ENCODE data around the gene S100A12. TPM values are rescaled to one million over a fixed set of nuclear protein-coding genes. Genes with fewer than 3 reads are reported as not detected.
A peak's percentile ranks its signal among the peaks of the same experiment; 100 is the strongest.
"Not testable (repeated sequence)": the region's sequence is repeated elsewhere in the genome, so short reads cannot be mapped to it uniquely, and the experiment has no call there.

The S100A12 gene
- polyA plus RNA-seq, 6 donors from 2014 or later, result 1.0 to 7.8 (median 3.1) TPM

GRCh38 chr1:153348511-153349362 lies 26.7 kb downstream of the S100A12 start, which contains the start of gene PGLYRP4:
Gene PGLYRP4 (minus strand): TSS chr1:153348841. CDS start chr1:153347932, 909 bp downstream.
- H3K27ac Mint-ChIP-seq, result peak within 1 kb of the TSS in 1 of 6 donors; percentile 15
- peak within 1 kb of the TSS in 2 of 8 donors; percentile 5 to 43 for H3K4me3 Mint-ChIP-seq
- H3K27me3 Mint-ChIP-seq, result peaks cover 62 to 78% (median 77%) of the 10 kb centered on the region in 3 donors
- peaks cover 23 to 29% (median 23%) of the 10 kb centered on the region in 3 donors for H3K4me1 Mint-ChIP-seq
- DNase-seq, result no peak
- no peaks in the 10 kb centered on the region for H3K36me3 Mint-ChIP-seq
- H3K9me3 Mint-ChIP-seq, result no peaks in the 10 kb centered on the region
- no peak for ATAC-seq (ENCODE audit: low read depth in 2 of 2)

GRCh38 chr1:153347856-153348255 lies 27.6 kb downstream of the S100A12 start:
- no peaks in the 10 kb centered on the region for H3K36me3 Mint-ChIP-seq
- H3K9me3 Mint-ChIP-seq, result no peaks in the 10 kb centered on the region
- ATAC-seq (ENCODE audit: low read depth in 2 of 2) (no peak), DNase-seq (no peak)
- H3K27me3 Mint-ChIP-seq, result peaks cover 69 to 80% (median 78%) of the 10 kb centered on the region in 3 donors
- peaks cover 23 to 34% (median 23%) of the 10 kb centered on the region in 3 donors for H3K4me1 Mint-ChIP-seq
- H3K27ac Mint-ChIP-seq, result no peak overlapping the region
- H3K4me3 Mint-ChIP-seq, result no peak overlapping the region

GRCh38 chr1:153347049-153347448 lies 28.4 kb downstream of the S100A12 start:
- H3K27ac Mint-ChIP-seq; DNase-seq; ATAC-seq (ENCODE audit: low read depth in 2 of 2); H3K9me3 Mint-ChIP-seq; H3K4me3 Mint-ChIP-seq; H3K36me3 Mint-ChIP-seq: not testable (repeated sequence)
- peaks cover 23 to 34% (median 23%) of the 10 kb centered on the region in 3 donors for H3K4me1 Mint-ChIP-seq
- peaks cover 77 to 85% (median 82%) of the 10 kb centered on the region in 3 donors for H3K27me3 Mint-ChIP-seq

GRCh38 chr1:153346077-153346723 lies 29.2 kb downstream of the S100A12 start:
- H3K9me3 Mint-ChIP-seq, result no peaks in the 10 kb centered on the region
- H3K36me3 Mint-ChIP-seq, result no peaks in the 10 kb centered on the region
- peak overlapping the region in 2 of 6 donors; percentile 0 to 60 for H3K27ac Mint-ChIP-seq
- peak overlapping the region in 3 of 8 donors; percentile 8 to 45 (median 19) for H3K4me3 Mint-ChIP-seq
- peaks cover 23 to 34% (median 23%) of the 10 kb centered on the region in 3 donors for H3K4me1 Mint-ChIP-seq
- peaks cover 83 to 93% (median 85%) of the 10 kb centered on the region in 3 donors for H3K27me3 Mint-ChIP-seq
- ATAC-seq (ENCODE audit: low read depth in 2 of 2) (peak; percentile 35 to 58), DNase-seq (no peak)

GRCh38 chr1:153345187-153346076 lies 30.0 kb downstream of the S100A12 start:
- H3K9me3 Mint-ChIP-seq, result no peaks in the 10 kb centered on the region
- peaks cover 23 to 34% (median 23%) of the 10 kb centered on the region in 3 donors for H3K4me1 Mint-ChIP-seq
- peak in 1 of 2 donors; percentile 46 for ATAC-seq (ENCODE audit: low read depth in 2 of 2)
- peak overlapping the region in 2 of 8 donors; percentile 8 to 49 for H3K4me3 Mint-ChIP-seq
- no peak for DNase-seq
- peaks cover 82 to 94% (median 92%) of the 10 kb centered on the region in 3 donors for H3K27me3 Mint-ChIP-seq
- peak overlapping the region in 4 of 6 donors; percentile 0 to 60 (median 55) for H3K27ac Mint-ChIP-seq
- H3K36me3 Mint-ChIP-seq, result no peaks in the 10 kb centered on the region

- ATAC-seq (ENCODE audit: low read depth in 2 of 2), result no peak
- Mint-ChIP-seq H3K27me3 (peaks cover 82 to 86% (median 85%) of the 10 kb centered on the region in 3 donors), H3K4me3 (no peak overlapping the region), H3K27ac (peak overlapping the region in 1 of 6 donors; percentile 37), H3K36me3 (no peaks in the 10 kb centered on the region), H3K4me1 (peaks cover 23 to 35% (median 23%) of the 10 kb centered on the region in 3 donors), H3K9me3 (no peaks in the 10 kb centered on the region)
- DNase-seq, result no peak
Observed at GRCh38 chr1:153344718-153345025, 30.7 kb downstream of the S100A12 start.

GRCh38 chr1:153343811-153344717 lies 31.4 kb downstream of the S100A12 start:
- Mint-ChIP-seq H3K9me3 (no peaks in the 10 kb centered on the region), H3K27me3 (peaks cover 81 to 84% (median 82%) of the 10 kb centered on the region in 3 donors), H3K4me3 (no peak overlapping the region), H3K27ac (no peak overlapping the region), H3K4me1 (peaks cover 23 to 36% (median 23%) of the 10 kb centered on the region in 3 donors), H3K36me3 (peaks cover 0 to under 1% of the 10 kb centered on the region in 2 donors)
- no peak for ATAC-seq (ENCODE audit: low read depth in 2 of 2)
- no peak for DNase-seq

- DNase-seq (no peak), ATAC-seq (ENCODE audit: low read depth in 2 of 2) (no peak)
- no peak overlapping the region for H3K4me3 Mint-ChIP-seq
- H3K4me1 Mint-ChIP-seq, result peaks cover 23 to 36% (median 23%) of the 10 kb centered on the region in 3 donors
- H3K9me3 Mint-ChIP-seq, result peaks cover 0 to 5% (median 0%) of the 10 kb centered on the region in 7 donors
- no peak overlapping the region for H3K27ac Mint-ChIP-seq
- H3K36me3 Mint-ChIP-seq, result peaks cover 0 to 9% of the 10 kb centered on the region in 2 donors
- H3K27me3 Mint-ChIP-seq, result peaks cover 81 to 84% (median 82%) of the 10 kb centered on the region in 3 donors
Observed at GRCh38 chr1:153343040-153343681, 32.3 kb downstream of the S100A12 start.

GRCh38 chr1:153342178-153342577 lies 33.2 kb downstream of the S100A12 start:
- ATAC-seq (ENCODE audit: low read depth in 2 of 2), result no peak
- Mint-ChIP-seq H3K4me1 (peaks cover 23 to 36% (median 23%) of the 10 kb centered on the region in 3 donors), H3K9me3 (peaks cover 0 to 5% (median 0%) of the 10 kb centered on the region in 7 donors), H3K27ac (no peak overlapping the region), H3K36me3 (peaks cover 0 to 11% of the 10 kb centered on the region in 2 donors), H3K4me3 (no peak overlapping the region), H3K27me3 (peaks cover 80 to 88% (median 81%) of the 10 kb centered on the region in 3 donors)
- DNase-seq, result no peak

GRCh38 chr1:153341431-153341934 lies 33.9 kb downstream of the S100A12 start:
- ATAC-seq (ENCODE audit: low read depth in 2 of 2) (no peak), DNase-seq (no peak)
- no peak overlapping the region for H3K4me3 Mint-ChIP-seq
- H3K4me1 Mint-ChIP-seq, result peaks cover 19 to 33% (median 20%) of the 10 kb centered on the region in 3 donors
- peaks cover 79 to 88% (median 84%) of the 10 kb centered on the region in 3 donors for H3K27me3 Mint-ChIP-seq
- H3K36me3 Mint-ChIP-seq, result peaks cover 0 to 11% of the 10 kb centered on the region in 2 donors
- peaks cover 0 to 5% (median 0%) of the 10 kb centered on the region in 7 donors for H3K9me3 Mint-ChIP-seq
- H3K27ac Mint-ChIP-seq, result no peak overlapping the region

GRCh38 chr1:153340356-153340755 lies 35.1 kb downstream of the S100A12 start:
- no peak for DNase-seq
- Mint-ChIP-seq H3K4me3 (peak overlapping the region in 1 of 8 donors; percentile 4), H3K9me3 (peaks cover 0 to 5% (median 0%) of the 10 kb centered on the region in 7 donors), H3K27ac (no peak overlapping the region), H3K36me3 (peaks cover 0 to 11% of the 10 kb centered on the region in 2 donors), H3K4me1 (peaks cover 8 to 22% (median 9%) of the 10 kb centered on the region in 3 donors), H3K27me3 (peaks cover 75 to 88% (median 81%) of the 10 kb centered on the region in 3 donors)
- no peak for ATAC-seq (ENCODE audit: low read depth in 2 of 2)

Measured in naive B cell (primary cell).